Measurements from ENCODE around the gene SH3RF3. TPM values are rescaled to one million over a fixed set of nuclear protein-coding genes. Genes with fewer than 3 reads are reported as not detected.

SH3RF3 gene
- polyA plus RNA-seq, 2 donors: 1.1 to 1.3 TPM

GRCh38 chr2:109254174-109254904, 125.3 kb downstream of the SH3RF3 start:
- Histone ChIP-seq H3K4me1 (ENCODE audit: control insufficient read depth in 2 of 2, insufficient read depth in 2 of 2, low read length in 1 of 2) (peaks cover 3 to 8% of the 10 kb centered on the region in 2 donors), H3K4me3 (ENCODE audit: low read depth in 1 of 2, low read length in 2 of 2) (no peak overlapping the region), H3K9me3 (ENCODE audit: control insufficient read depth in 2 of 2, insufficient read depth in 1 of 2, low read depth in 1 of 2, low read length in 1 of 2) (no peaks in the 10 kb centered on the region), H3K36me3 (ENCODE audit: control insufficient read depth in 2 of 2, insufficient read depth in 2 of 2, low read length in 1 of 2) (no peaks in the 10 kb centered on the region), H3K27ac (ENCODE audit: low read depth in 2 of 2, low read length in 1 of 2) (no peak overlapping the region), H3K27me3 (ENCODE audit: control insufficient read depth in 1 of 2, insufficient read depth in 2 of 2, low read length in 2 of 2) (no peaks in the 10 kb centered on the region)
- WGBS, 2 donors: 91 to 96% methylated on average over 12 of the region's 12 CpGs

GRCh38 chr2:109255654-109256053, 126.6 kb downstream of the SH3RF3 start:
- Histone ChIP-seq H3K4me1 (ENCODE audit: control insufficient read depth in 2 of 2, insufficient read depth in 2 of 2, low read length in 1 of 2) (peaks cover 3 to 8% of the 10 kb centered on the region in 2 donors), H3K27ac (ENCODE audit: low read depth in 2 of 2, low read length in 1 of 2) (no peak overlapping the region), H3K27me3 (ENCODE audit: control insufficient read depth in 1 of 2, insufficient read depth in 2 of 2, low read length in 2 of 2) (no peaks in the 10 kb centered on the region), H3K36me3 (ENCODE audit: control insufficient read depth in 2 of 2, insufficient read depth in 2 of 2, low read length in 1 of 2) (no peaks in the 10 kb centered on the region), H3K9me3 (ENCODE audit: control insufficient read depth in 2 of 2, insufficient read depth in 1 of 2, low read depth in 1 of 2, low read length in 1 of 2) (no peaks in the 10 kb centered on the region), H3K4me3 (ENCODE audit: low read depth in 1 of 2, low read length in 2 of 2) (no peak overlapping the region)
- 64 to 70% methylated on average over 4 of the region's 4 CpGs for WGBS, 2 donors

GRCh38 chr2:109256111-109256510, 127.1 kb downstream of the SH3RF3 start:
- WGBS, 2 donors: 92 to 95% methylated on average over 12 of the region's 12 CpGs
- Histone ChIP-seq H3K4me1 (ENCODE audit: control insufficient read depth in 2 of 2, insufficient read depth in 2 of 2, low read length in 1 of 2) (peaks cover 3 to 8% of the 10 kb centered on the region in 2 donors), H3K27ac (ENCODE audit: low read depth in 2 of 2, low read length in 1 of 2) (no peak overlapping the region), H3K27me3 (ENCODE audit: control insufficient read depth in 1 of 2, insufficient read depth in 2 of 2, low read length in 2 of 2) (no peaks in the 10 kb centered on the region), H3K9me3 (ENCODE audit: control insufficient read depth in 2 of 2, insufficient read depth in 1 of 2, low read depth in 1 of 2, low read length in 1 of 2) (no peaks in the 10 kb centered on the region), H3K4me3 (ENCODE audit: low read depth in 1 of 2, low read length in 2 of 2) (no peak overlapping the region), H3K36me3 (ENCODE audit: control insufficient read depth in 2 of 2, insufficient read depth in 2 of 2, low read length in 1 of 2) (no peaks in the 10 kb centered on the region)

GRCh38 chr2:109256921-109257320, 127.9 kb downstream of the SH3RF3 start:
- WGBS, 2 donors: 76 to 77% methylated on average over 7 of the region's 7 CpGs
- no peaks in the 10 kb centered on the region for H3K9me3 ChIP-seq (ENCODE audit: control insufficient read depth in 2 of 2, insufficient read depth in 1 of 2, low read depth in 1 of 2, low read length in 1 of 2)
- no peak overlapping the region for H3K27ac ChIP-seq (ENCODE audit: low read depth in 2 of 2, low read length in 1 of 2)
- H3K27me3 ChIP-seq (ENCODE audit: control insufficient read depth in 1 of 2, insufficient read depth in 2 of 2, low read length in 2 of 2): no peaks in the 10 kb centered on the region
- no peaks in the 10 kb centered on the region for H3K36me3 ChIP-seq (ENCODE audit: control insufficient read depth in 2 of 2, insufficient read depth in 2 of 2, low read length in 1 of 2)
- no peak overlapping the region for H3K4me3 ChIP-seq (ENCODE audit: low read depth in 1 of 2, low read length in 2 of 2)
- peaks cover 3 to 10% of the 10 kb centered on the region in 2 donors for H3K4me1 ChIP-seq (ENCODE audit: control insufficient read depth in 2 of 2, insufficient read depth in 2 of 2, low read length in 1 of 2)

GRCh38 chr2:109257653-109258052, 128.6 kb downstream of the SH3RF3 start:
- no peak overlapping the region for H3K4me3 ChIP-seq (ENCODE audit: low read depth in 1 of 2, low read length in 2 of 2)
- H3K36me3 ChIP-seq (ENCODE audit: control insufficient read depth in 2 of 2, insufficient read depth in 2 of 2, low read length in 1 of 2): no peaks in the 10 kb centered on the region
- peaks cover 3 to 10% of the 10 kb centered on the region in 2 donors for H3K4me1 ChIP-seq (ENCODE audit: control insufficient read depth in 2 of 2, insufficient read depth in 2 of 2, low read length in 1 of 2)
- WGBS, 2 donors: 79 to 95% methylated on average over 3 of the region's 3 CpGs
- no peaks in the 10 kb centered on the region for H3K9me3 ChIP-seq (ENCODE audit: control insufficient read depth in 2 of 2, insufficient read depth in 1 of 2, low read depth in 1 of 2, low read length in 1 of 2)
- H3K27ac ChIP-seq (ENCODE audit: low read depth in 2 of 2, low read length in 1 of 2): no peak overlapping the region
- no peaks in the 10 kb centered on the region for H3K27me3 ChIP-seq (ENCODE audit: control insufficient read depth in 1 of 2, insufficient read depth in 2 of 2, low read length in 2 of 2)

GRCh38 chr2:109258376-109258775, 129.4 kb downstream of the SH3RF3 start:
- Histone ChIP-seq H3K4me1 (ENCODE audit: control insufficient read depth in 2 of 2, insufficient read depth in 2 of 2, low read length in 1 of 2) (peaks cover 3 to 10% of the 10 kb centered on the region in 2 donors), H3K27ac (ENCODE audit: low read depth in 2 of 2, low read length in 1 of 2) (no peak overlapping the region)

GRCh38 chr2:109258905-109259540, 130.0 kb downstream of the SH3RF3 start:
- Histone ChIP-seq H3K27me3 (ENCODE audit: control insufficient read depth in 1 of 2, insufficient read depth in 2 of 2, low read length in 2 of 2) (no peaks in the 10 kb centered on the region), H3K9me3 (ENCODE audit: control insufficient read depth in 2 of 2, insufficient read depth in 1 of 2, low read depth in 1 of 2, low read length in 1 of 2) (no peaks in the 10 kb centered on the region), H3K4me1 (ENCODE audit: control insufficient read depth in 2 of 2, insufficient read depth in 2 of 2, low read length in 1 of 2) (peaks cover 3 to 10% of the 10 kb centered on the region in 2 donors), H3K27ac (ENCODE audit: low read depth in 2 of 2, low read length in 1 of 2) (no peak overlapping the region), H3K36me3 (ENCODE audit: control insufficient read depth in 2 of 2, insufficient read depth in 2 of 2, low read length in 1 of 2) (no peaks in the 10 kb centered on the region), H3K4me3 (ENCODE audit: low read depth in 1 of 2, low read length in 2 of 2) (no peak overlapping the region)
- 83 to 85% methylated on average over 11 of the region's 11 CpGs for WGBS, 2 donors

More at GRCh38 chr2:109258376-109258775, 129.4 kb downstream of the SH3RF3 start:
- 83 to 89% methylated on average over 9 of the region's 9 CpGs for WGBS, 2 donors
- H3K4me3 ChIP-seq (ENCODE audit: low read depth in 1 of 2, low read length in 2 of 2): no peak overlapping the region
- H3K9me3 ChIP-seq (ENCODE audit: control insufficient read depth in 2 of 2, insufficient read depth in 1 of 2, low read depth in 1 of 2, low read length in 1 of 2): no peaks in the 10 kb centered on the region
- no peaks in the 10 kb centered on the region for H3K27me3 ChIP-seq (ENCODE audit: control insufficient read depth in 1 of 2, insufficient read depth in 2 of 2, low read length in 2 of 2)
- H3K36me3 ChIP-seq (ENCODE audit: control insufficient read depth in 2 of 2, insufficient read depth in 2 of 2, low read length in 1 of 2): no peaks in the 10 kb centered on the region

- no peaks in the 10 kb centered on the region for H3K9me3 ChIP-seq (ENCODE audit: control insufficient read depth in 2 of 2, insufficient read depth in 1 of 2, low read depth in 1 of 2, low read length in 1 of 2)
- no peak overlapping the region for H3K4me3 ChIP-seq (ENCODE audit: low read depth in 1 of 2, low read length in 2 of 2)
- no peaks in the 10 kb centered on the region for H3K36me3 ChIP-seq (ENCODE audit: control insufficient read depth in 2 of 2, insufficient read depth in 2 of 2, low read length in 1 of 2)
- WGBS, 2 donors: 90 to 91% methylated on average over 8 of the region's 8 CpGs
- peaks cover 3 to 10% of the 10 kb centered on the region in 2 donors for H3K4me1 ChIP-seq (ENCODE audit: control insufficient read depth in 2 of 2, insufficient read depth in 2 of 2, low read length in 1 of 2)
- no peaks in the 10 kb centered on the region for H3K27me3 ChIP-seq (ENCODE audit: control insufficient read depth in 1 of 2, insufficient read depth in 2 of 2, low read length in 2 of 2)
- H3K27ac ChIP-seq (ENCODE audit: low read depth in 2 of 2, low read length in 1 of 2): no peak overlapping the region
Observed at GRCh38 chr2:109259671-109260070, 130.7 kb downstream of the SH3RF3 start.

GRCh38 chr2:109260116-109260855, 131.3 kb downstream of the SH3RF3 start:
- Histone ChIP-seq H3K27me3 (ENCODE audit: control insufficient read depth in 1 of 2, insufficient read depth in 2 of 2, low read length in 2 of 2) (no peaks in the 10 kb centered on the region), H3K9me3 (ENCODE audit: control insufficient read depth in 2 of 2, insufficient read depth in 1 of 2, low read depth in 1 of 2, low read length in 1 of 2) (no peaks in the 10 kb centered on the region), H3K4me1 (ENCODE audit: control insufficient read depth in 2 of 2, insufficient read depth in 2 of 2, low read length in 1 of 2) (peaks cover 3 to 10% of the 10 kb centered on the region in 2 donors), H3K27ac (ENCODE audit: low read depth in 2 of 2, low read length in 1 of 2) (no peak overlapping the region), H3K4me3 (ENCODE audit: low read depth in 1 of 2, low read length in 2 of 2) (no peak overlapping the region), H3K36me3 (ENCODE audit: control insufficient read depth in 2 of 2, insufficient read depth in 2 of 2, low read length in 1 of 2) (no peaks in the 10 kb centered on the region)
- 90 to 91% methylated on average over 11 of the region's 11 CpGs for WGBS, 2 donors
